Measurements from ENCODE around the gene ADORA1.

Gene ADORA1

DNA sequence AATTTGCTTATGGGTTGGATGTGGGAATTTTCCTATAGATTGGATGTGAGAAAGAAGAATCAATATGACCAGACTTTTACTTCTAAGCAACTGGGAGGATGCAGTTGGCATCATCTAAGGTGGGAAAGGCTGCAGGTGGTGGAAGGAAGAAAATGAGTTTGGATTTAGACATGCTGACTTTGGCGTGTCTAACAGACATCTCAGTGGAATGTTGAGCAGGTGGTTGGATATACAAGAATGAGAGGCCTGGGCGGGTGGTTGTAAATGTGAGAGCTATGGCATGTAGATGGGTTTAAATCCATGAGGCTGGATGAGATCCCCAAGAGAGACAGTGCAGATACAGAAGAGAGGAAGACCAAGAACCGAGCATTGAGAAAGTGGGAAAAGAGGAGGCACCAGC is 10.5 kb downstream of the ADORA1 start:
- DNase-seq (ENCODE audit: low read depth in 2 of 2, low spot score in 1 of 2): no peak

DNA sequence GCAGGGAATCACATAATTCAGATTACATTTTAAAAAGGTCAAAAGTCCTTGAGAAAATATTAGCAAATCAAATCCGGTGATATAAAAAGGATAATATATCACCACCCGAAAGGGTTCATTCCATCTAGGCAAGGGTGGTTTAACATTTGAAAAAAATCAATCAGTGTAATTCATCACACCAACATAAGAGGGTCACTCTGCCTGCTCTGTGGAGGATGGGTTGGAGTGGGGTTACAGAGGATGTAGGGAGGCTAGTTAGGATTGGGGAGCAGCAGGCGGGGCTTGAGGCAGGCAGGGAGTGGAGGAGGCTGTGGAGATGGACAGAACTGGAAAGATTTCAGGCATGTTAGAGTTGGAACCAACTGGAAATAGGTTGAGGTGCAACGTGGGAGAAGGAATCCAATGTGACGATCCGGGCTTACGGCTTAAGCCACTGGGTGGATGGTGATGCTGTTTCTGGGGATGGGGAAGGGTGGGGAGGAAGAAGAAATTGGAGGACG is 12.5 kb downstream of the ADORA1 start:
- DNase-seq (ENCODE audit: low read depth in 2 of 2, low spot score in 1 of 2): no peak

DNA sequence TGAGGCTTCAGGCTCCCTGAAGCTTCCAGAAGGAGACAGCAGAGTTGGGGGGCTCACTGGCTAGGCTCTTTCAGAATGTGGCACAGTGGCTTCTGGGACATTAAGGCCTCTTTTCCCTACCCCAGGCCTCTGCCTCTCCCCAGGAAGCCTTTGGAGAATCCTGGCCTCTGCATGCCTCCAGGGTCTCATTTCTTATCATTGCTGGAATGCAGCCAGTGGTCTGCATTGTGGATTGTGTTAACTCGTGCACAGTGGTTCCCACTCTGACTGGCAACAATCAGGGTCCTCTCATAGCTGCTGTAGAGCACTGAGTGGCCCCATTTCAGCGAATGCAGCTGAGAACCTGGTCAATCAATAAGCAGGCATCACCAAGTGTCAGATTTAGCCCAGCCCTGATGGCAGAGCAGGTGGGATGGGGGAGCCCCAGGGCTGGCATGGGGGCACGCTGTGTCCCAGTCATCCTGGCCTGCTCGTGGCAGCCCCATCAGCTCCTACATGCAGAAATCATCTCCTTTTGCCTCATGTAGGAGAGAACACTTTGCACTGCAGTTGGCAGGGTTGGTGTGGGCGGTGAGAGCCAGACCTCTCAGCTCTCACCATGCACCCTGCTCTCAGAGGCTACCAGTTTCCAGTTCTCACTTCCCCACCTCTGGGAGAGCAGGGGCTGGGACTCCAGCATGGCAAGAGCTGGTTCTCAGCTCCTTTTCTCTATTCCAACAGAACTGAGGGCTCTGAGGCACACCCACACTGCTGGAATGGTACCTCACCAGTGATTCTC is 13.4 kb downstream of the ADORA1 start:
- DNase-seq (ENCODE audit: low read depth in 2 of 2, low spot score in 1 of 2): no peak

DNA sequence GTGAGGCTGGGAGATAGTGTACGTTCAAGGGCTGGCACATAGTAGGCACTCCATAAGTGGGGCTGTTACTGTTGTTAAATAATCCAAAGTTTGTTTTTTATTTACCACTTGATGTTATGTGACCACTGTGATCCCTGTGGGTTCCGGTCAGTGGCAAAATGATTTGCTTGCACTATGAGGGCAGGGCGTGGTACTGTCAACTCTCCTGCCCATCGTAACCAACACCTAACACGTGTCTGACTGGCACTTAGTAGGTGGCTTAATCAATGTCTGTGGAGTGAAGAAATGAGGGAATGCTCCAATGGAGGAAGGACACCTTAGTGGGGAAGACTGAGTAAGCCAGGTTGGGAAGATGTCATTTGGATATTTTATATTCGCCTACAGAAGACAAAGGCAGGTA is 14.6 kb downstream of the ADORA1 start:
- DNase-seq (ENCODE audit: low read depth in 2 of 2, low spot score in 1 of 2): no peak

DNA sequence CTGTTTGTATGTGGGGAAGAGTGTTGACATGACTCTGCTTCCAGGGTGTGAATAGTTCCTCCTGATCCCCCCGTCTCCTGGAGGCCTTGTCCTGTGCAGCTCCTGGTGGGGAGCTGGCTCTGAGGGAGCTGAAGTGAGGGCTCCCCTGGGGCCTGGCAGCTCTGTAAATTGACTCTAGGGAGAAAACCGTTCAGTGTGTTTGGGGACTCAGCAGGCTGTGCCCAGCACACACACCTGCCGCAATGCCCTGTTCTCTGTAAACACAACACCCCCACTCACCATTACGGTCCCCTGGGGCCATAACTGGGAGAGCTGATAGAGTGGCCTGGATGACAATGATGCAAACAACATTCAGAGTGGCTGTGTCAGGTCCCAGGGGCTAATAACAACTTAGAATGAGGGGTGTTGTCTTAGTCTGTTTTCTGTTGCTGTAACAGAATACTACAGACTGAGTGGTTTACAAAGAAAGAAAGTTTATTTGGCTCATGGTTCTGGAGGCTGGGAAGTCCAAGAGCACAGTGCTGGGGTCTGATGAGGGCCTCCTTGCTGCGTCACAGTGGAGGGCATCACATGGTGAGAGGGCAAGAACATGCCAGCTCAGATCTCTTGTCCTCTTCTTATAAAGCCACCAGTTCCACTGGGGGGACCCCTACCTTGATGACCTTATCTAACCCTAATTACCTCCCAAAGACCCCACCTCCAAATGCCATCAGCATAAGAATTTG is 15.3 kb downstream of the ADORA1 start:
- no peak for DNase-seq (ENCODE audit: low read depth in 2 of 2, low spot score in 1 of 2)

DNA sequence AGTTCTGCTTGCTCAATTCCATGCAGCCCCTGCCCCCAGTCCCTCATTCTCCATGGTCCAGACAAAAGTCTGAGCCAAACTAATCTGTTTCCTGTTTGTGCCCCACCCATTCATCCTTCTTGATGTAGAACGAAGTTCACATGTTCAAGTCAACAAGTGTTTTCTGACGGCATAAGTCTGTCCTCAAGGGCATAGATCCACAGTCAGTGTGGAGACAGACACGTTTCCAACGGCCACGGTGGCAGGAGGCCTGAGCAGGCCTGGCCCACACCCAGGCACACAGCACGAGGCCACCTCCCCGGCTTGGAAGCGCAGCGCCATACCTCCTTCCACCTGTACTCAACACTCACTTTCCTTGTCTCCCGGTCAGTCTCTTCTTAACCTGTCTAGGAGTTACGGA is 16.1 kb downstream of the ADORA1 start:
- DNase-seq (ENCODE audit: low read depth in 2 of 2, low spot score in 1 of 2): no peak

DNA sequence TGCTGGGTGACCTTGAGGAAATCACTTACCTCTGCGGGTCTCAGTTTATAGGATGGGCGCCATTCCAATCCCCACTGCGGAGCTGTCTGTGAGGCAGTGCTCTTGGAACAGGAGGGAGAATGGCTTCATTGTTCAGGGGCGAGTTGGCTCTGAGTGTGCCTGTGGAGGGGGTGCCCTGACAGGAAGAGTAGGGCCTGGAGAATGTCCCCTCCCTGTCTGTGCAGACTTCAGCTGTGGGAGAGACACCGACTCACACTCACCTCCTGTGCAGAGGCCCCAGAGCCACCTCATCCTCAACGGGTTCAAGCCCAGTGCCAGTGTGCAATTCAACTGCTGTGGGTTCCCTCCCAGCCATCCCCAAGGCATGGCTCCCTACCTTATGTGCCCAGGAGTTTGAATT is 17.1 kb downstream of the ADORA1 start:
- no peak for DNase-seq (ENCODE audit: low read depth in 2 of 2, low spot score in 1 of 2)

DNA sequence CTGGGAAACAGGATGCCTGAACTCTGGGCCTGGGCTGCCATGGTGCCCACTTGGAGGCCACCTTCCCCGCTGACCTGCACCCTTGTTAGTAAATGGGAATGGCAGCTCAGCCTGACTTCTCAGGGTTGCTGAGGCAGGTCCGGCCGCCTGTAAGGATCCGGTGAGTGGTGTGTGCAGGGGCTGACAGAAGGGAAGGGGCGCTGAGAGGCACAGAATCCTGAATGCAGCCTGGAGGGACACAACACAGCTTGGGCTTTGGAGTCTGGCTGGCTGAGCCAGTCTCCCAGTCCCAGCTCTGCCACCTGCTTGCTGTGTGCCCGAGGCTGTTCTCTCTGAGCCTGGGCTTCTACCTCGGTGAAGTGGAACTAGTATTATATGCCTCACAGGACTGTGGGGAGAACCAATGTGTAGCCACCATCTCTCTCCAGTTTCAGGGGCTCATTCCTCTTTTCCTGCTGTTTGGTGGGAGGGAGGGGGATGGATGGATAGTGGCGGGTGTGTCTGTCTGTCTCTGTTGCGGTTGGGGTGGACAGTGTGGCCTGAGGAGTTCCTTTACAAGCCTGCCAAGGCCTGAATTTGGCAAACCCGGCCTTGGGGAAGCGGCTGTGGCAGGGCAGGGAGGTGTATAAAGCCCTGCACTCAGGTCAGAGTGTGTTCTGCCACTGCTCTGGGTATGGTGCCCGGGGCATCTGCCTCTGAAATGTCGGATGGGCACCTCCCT is 18.0 kb downstream of the ADORA1 start:
- no peak for DNase-seq (ENCODE audit: low read depth in 2 of 2, low spot score in 1 of 2)

DNA sequence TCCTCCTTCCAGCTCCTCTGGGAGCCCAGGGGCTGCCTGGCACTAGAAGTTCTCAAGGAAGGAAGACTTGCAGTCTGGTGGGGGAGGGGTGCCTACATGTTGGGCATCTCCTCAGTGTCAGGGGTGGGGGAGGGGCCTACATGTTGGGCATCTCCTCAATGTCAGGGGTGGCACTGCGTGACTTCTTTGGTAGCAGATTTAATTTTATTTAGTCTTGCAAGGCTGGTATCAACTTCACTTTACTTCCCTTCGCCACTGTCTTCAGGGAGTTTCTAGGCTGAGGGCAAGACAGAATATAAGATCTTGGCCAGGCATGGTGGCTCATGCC is 18.5 kb downstream of the ADORA1 start:
- DNase-seq (ENCODE audit: low read depth in 2 of 2, low spot score in 1 of 2): no peak

DNA sequence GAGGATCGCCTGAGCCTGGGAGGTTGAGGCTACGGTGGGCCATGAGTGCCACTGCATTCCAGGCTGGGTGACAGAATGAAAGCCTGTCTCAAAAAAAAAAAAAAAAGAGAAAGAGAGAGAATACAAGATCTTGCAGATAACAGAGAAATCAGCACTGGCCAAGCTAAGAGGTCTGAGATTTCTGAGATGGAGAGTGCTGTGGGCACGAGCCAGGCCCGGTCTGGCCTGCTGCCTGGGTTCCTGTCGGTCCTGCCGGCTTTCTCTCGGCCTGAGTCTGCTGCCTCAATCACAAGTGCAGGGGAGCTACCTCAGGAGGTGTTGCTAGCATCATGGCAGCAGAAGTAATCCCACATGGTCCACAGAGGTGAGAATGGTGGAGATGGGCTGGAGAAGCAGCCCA is 19.0 kb downstream of the ADORA1 start:
- no peak for DNase-seq (ENCODE audit: low read depth in 2 of 2, low spot score in 1 of 2)

DNA sequence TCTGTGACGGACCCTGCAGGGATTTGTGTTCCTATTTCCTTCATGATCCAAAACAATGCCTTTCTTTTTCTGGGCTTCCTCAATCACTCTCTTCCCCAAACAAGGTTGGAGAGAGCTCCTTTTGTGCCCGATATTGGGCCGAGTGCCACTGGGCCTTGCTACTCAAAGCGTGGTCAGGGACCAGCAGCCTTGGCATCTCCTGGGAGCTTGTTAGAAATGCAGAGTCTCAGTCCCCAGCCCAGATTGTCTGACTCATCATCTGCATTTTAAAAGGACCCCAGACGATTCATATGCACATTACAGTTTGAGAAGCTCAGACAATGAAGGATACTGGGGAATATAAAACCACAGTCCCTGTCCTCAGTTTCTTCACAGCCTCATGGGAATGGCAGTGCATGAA is 19.9 kb downstream of the ADORA1 start:
- DNase-seq (ENCODE audit: low read depth in 2 of 2, low spot score in 1 of 2): no peak

DNA sequence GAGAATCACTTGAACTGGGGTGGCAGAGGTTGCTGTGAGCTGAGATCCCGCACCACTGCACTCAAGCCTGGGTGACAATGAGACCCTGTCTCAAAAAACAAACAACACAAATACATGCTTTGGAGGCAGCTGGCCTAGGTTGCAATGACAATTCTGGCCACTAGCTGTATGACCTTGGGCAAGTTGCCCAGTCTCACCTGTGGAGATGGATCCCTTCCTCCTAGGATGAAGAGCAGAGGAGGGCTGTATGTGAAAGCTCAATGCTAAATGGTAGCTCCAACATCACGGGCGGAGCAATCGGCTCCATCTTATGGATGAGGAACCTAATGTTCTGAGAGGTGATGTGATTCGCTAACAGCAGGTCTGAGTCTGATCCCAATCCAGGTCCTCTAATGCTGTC is 20.6 kb downstream of the ADORA1 start:
- no peak for DNase-seq (ENCODE audit: low read depth in 2 of 2, low spot score in 1 of 2)

DNA sequence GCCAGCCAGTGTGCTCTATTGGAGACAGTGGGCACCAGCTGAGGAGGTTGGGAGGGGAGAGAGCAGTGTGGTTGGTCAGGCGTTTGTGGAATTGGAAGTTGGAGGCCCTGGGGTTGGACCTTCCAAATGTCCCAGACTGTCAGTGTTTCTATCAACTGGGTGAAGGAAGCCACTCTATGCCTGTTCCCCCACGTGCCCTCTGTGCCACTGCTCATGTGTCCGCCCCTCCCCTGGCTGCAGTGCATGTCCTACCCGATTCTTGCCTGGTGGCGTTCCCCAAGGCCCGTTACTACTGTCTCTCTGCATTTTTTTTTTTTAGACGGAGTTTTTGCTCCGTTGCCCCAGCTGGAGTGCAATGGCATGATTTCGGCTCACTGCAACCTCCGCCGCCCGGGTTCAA is 21.1 kb downstream of the ADORA1 start:
- no peak for DNase-seq (ENCODE audit: low read depth in 2 of 2, low spot score in 1 of 2)

DNA sequence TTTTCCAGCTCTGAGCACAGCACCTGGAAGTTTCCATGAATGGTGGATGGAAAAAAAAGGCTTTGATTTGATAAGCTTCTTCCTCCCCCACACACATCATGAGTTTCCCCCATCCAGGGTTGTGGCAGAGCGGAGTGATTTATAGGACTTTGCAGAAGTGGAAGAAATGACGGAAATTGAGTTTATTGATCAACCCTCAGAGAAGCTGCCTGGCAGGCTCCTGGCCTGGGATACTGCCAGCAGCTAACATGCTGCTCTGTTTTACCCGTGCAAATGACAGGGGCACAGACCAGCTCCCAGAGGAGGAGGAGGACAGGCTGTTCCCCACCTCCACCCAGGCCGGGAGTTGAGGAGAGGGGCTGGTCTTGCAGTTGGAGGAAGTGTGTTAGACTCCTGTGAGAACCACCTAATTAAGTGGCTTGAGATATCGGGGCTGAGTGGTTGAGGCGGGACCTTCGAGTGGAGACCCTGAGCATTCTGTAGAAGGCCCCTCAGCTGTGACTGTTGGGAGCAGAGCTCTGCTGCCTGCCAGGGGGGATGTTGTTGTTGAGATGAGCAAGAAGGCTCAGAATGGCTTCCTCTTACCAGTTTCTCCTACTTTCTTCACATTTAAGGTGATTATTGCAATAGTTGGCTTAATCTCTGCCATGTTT is 21.8 kb downstream of the ADORA1 start:
- no peak for DNase-seq (ENCODE audit: low read depth in 2 of 2, low spot score in 1 of 2)

DNA sequence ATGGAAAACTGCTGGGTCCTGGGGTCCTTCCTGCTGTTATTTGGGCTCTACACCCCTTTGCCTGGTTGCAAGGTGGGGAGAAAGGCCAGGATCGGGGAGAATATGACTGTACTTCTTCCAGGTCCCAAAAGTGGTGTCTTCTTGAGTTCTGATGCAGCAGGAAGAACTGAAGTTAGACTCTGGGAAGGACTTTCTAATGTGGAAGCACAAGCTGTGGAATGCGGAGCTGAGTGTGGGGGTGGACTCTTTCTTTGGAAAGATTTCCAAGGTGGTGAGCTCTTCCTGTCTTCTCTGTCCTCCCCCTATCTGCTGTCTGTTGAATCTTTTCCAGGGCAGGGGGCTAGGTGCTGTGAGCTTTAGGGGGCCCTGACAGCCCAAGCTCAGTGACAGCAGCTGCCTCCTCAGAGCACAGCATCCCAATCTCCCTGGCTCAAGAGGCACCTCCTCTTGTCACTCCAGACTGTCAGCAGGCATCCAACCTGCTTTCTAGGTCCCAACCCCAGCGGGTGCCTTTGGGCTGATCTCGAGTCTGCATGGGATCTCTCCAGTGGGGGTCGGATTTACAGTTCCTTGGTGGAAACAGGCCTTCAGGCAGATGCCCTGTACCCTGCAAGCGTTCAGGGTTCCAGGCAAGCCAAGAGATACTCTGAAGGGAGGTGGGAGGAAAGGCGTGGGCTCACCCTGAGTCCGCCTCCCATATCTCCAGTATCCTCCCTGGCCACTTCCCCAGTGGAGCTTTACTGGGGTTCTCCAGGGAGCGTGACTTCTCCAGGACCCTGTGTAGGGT is 23.2 kb downstream of the ADORA1 start:
- no peak for DNase-seq (ENCODE audit: low read depth in 2 of 2, low spot score in 1 of 2)

DNA sequence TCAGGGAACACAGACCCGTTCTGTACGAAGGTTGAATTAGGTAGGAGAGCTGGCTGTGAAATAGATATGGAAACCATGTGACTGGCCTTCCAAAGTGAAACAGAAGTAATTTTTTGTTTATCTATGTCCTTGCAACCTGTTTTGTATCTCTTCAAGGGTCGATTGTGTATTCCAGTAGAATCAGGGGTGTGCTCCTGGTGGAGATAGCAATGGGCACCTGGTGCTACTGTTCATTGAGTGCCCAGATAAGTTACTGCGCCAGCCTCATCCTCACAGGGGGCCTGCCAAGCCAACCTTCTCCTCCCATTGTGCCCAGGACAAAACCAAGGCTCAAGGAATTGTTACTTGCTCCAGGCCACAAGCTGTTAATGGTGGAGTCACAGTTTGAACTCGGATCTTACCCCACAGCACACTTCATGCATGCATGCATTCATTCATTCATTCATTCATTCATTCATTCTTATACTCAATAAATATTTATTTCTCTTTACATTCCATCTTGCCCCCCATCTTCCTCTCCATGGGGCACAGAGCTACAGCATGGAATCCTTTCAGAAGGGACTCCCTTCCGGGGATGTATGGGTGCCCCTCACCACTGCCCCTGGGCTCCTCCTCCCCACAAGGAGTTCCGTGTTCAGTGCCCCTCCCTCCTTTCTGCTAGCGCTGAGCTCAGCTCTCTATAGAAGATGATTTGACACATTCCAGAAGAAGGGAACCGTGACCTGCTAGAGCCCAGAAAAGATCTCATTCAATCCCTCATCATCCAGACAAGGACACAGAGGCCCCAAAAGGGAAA is 24.0 kb downstream of the ADORA1 start:
- no peak for DNase-seq (ENCODE audit: low read depth in 2 of 2, low spot score in 1 of 2)

DNA sequence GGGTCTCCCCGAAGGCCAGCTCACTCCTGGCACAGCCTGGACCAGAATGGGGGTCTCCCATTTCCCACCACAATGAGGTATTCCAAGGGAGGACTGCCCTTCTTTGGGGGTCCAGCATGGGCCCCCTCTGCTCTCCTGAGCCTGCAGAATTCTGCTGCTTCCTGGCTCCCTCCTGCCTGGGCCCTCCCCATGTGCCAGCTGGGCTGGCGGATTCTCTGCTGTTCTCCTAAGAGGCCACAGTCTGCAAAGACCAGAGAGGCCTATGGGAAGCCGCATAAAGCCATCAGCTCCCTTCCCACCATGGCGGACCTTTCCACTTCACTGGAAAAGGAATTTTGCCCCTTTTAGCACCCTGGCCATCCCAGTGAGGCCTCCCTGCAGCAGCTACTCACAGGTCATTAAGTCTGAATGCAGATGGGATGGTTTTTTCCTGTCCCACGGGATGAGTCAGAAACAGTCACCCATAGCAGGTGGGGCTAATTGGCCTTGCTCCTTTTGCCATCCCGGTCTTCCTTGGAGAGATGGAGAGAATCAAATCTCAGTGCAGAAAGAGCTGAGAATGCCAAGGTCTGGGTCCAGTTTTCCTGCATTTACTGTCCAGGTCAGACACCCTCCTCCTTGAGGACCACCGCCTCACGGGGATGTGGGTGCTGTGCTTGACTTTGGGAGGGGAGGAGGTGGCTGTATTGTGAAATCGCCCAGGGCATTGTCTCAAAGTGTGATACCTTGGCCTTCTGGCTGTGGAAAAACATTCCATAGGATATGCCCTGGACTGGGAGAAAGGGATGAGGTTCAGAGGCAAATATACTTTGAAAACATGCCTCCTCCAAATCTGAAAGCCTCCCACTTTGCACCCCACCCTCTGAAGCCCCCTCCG is 24.9 kb downstream of the ADORA1 start:
- no peak for DNase-seq (ENCODE audit: low read depth in 2 of 2, low spot score in 1 of 2)

DNA sequence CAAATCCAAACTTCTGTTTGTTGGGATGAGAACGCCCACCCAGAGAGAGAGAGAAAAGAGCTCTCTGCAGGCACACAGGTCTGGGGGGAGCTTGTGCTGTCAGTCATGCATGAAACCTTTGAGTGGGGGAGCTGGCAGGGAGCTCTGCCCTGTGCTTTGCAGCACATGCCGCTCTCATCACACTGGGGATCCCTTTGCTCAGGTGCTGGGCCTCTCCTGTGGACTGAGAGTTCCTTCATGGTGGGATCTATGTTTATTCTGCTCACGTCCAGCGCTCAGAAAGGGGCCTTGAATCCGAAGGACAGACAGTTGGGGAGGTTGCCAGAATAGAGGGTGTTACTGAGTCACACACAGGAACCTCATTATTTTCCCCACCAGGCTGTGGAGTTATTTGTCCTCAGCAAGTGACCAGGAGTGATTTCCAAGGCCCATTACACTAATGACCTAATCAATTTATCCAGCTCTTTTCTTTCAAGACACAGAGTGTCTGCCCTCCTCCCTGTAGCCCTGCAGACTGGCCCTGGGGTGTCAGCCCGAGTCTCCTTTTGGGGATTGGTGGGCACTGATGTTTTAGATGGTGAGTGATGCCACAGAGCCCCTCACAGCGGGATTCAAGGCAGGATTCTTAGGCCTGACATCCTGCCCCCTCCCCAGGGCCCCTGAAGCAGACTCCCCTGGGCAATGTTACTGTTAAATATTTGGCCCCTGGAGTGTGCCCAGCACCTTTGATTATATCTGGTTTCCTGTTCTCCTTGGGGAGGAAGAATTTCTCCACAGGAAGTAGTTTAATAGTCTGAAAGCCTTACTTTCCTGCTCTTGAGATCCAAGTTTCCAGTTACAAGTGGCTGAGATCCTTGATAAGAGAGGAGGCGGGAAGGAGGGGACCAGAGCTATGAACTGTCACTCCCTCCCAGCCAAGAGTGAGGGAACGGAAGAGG is 25.8 kb downstream of the ADORA1 start:
- DNase-seq (ENCODE audit: low read depth in 2 of 2, low spot score in 1 of 2): no peak
